ENCODE data around the gene HCFC1. TPM values are rescaled to one million over a fixed set of nuclear protein-coding genes. Genes with fewer than 3 reads are reported as not detected.

Gene HCFC1
- total RNA-seq, 1 donor from 2014 or later: 99.9 TPM

- Mint-ChIP-seq H3K9me3 (no peaks in the 10 kb centered on the region), H3K36me3 (peaks cover 30% of the 10 kb centered on the region), H3K27me3 (ENCODE audit: low read depth) (no peaks in the 10 kb centered on the region), H3K27ac (no peak overlapping the region), H3K4me1 (no peaks in the 10 kb centered on the region), H3K4me3 (no peak overlapping the region)
- TF ChIP-seq CTCF (IDR thresholded peaks at IDR 0.05; ENCODE audit: unreplicated experiment): no peak
- DNase-seq (ENCODE audit: low spot score in 2 of 2, unreplicated experiment in 2 of 2): no peak
These were observed 15.3 kb downstream of the HCFC1 start for GRCh38 chrX:153956044-153956907.

GRCh38 chrX:153955228-153955732 lies 16.3 kb downstream of the HCFC1 start:
- no peaks in the 10 kb centered on the region for H3K27me3 Mint-ChIP-seq (ENCODE audit: low read depth)
- no peak for TF ChIP-seq CTCF (IDR thresholded peaks at IDR 0.05; ENCODE audit: unreplicated experiment)
- H3K4me3 Mint-ChIP-seq: no peak overlapping the region
- H3K27ac Mint-ChIP-seq: no peak overlapping the region
- DNase-seq (ENCODE audit: low spot score in 2 of 2, unreplicated experiment in 2 of 2): no peak
- no peaks in the 10 kb centered on the region for H3K9me3 Mint-ChIP-seq
- H3K36me3 Mint-ChIP-seq: peaks cover 32% of the 10 kb centered on the region
- no peaks in the 10 kb centered on the region for H3K4me1 Mint-ChIP-seq

DNA sequence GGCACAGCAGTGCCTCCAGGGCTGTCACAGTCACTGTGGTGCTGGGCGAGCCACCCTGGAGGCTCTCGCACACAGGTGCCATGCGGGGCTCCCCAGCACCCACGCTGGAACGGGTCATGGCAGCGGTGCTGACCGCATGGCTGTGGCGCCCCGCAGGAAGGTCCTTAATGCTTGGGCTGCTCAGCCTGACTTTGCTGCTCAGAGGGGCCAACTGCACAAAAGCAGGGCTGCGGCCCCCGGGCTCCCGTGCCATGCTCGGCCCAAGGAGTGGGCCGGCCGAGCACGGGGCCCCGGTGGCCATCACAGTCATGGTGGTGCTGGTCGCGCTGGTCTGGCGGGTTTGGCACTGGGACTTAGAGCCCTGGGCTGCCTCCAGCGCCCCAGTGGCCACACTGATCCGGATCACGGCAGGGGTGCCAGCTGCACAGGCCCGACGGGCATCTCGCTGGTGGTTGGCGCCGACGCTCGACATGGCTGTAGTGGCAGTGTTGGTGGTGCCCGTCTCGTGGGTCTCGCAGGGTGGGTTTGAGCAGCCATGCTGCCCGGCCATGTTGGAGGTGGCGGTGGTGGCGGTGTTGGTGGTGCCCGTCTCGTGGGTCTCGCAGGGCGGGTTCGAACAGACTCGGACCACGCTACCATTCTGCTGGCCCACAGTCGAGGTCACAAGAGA lies 16.9 kb downstream of the HCFC1 start:
- Mint-ChIP-seq H3K27me3 (ENCODE audit: low read depth) (no peaks in the 10 kb centered on the region), H3K9me3 (no peaks in the 10 kb centered on the region), H3K27ac (no peak overlapping the region), H3K4me3 (no peak overlapping the region), H3K4me1 (no peaks in the 10 kb centered on the region), H3K36me3 (peaks cover 34% of the 10 kb centered on the region)
- no peak for TF ChIP-seq CTCF (IDR thresholded peaks at IDR 0.05; ENCODE audit: unreplicated experiment)
- DNase-seq (ENCODE audit: low spot score in 2 of 2, unreplicated experiment in 2 of 2): no peak

DNA sequence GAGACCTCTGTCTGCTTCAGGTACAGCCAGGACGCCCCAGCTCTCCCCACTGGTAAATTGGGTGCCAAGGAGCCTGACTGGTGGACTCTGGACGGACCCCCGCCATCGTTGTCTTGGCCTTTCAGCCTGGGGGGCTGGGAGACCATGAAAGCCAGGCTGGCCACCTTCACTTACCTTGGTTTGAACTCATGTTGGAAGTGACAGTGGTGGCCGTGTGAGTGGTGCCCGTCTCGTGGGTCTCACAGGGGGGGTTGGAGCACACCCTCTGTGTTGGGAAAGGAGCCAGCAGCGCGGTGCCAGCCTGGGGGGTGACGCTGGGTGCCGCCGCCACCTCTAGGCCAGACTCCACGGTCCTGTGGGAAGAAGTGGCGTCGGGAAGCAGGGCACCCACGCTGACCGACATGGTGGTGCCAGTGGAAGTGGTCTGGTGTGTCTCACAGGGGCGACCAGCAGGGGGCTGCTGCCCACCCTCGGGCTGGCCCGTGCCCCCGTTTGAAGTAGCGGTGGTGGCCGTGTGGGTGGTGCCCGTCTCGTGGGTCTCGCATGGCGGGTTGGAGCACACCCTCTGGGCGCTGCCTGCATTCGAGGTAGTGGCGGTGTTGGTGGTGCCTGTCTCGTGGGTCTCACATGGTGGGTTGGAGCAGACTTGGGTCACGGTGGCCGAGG lies 17.6 kb downstream of the HCFC1 start:
- no peak for DNase-seq (ENCODE audit: low spot score in 2 of 2, unreplicated experiment in 2 of 2)
- no peak for TF ChIP-seq CTCF (IDR thresholded peaks at IDR 0.05; ENCODE audit: unreplicated experiment)
- no peak overlapping the region for H3K27ac Mint-ChIP-seq
- H3K36me3 Mint-ChIP-seq: peaks cover 37% of the 10 kb centered on the region
- H3K4me3 Mint-ChIP-seq: no peak overlapping the region
- no peaks in the 10 kb centered on the region for H3K4me1 Mint-ChIP-seq
- H3K27me3 Mint-ChIP-seq (ENCODE audit: low read depth): no peaks in the 10 kb centered on the region
- H3K9me3 Mint-ChIP-seq: no peaks in the 10 kb centered on the region

DNA sequence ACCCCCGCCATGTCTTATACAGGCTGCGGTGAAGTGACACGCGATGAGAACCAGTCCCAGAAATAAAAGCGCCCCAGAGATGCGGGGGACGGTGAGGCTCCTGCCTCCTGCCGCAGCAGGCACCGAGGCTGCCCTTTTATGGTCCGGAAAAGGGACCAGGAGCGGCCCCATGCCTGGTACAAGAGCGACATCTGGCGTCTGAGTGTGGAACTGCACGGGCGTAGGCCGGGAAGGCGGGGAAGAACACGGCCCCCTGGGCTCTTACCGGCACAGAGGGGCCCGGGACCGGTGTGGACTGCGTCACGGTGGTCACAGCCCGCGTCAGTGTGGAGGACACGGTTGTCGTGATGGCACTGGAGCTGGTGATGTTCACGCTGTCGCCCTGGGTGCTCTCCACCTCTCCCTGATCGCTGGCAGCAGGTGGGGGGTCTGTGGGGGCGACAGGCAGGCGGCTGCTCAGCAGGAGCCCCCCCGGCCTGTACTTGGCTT lies 18.2 kb downstream of the HCFC1 start:
- DNase-seq (ENCODE audit: low spot score in 2 of 2, unreplicated experiment in 2 of 2): peak in 1 of 2 experiments; percentile 89
- Mint-ChIP-seq H3K27me3 (ENCODE audit: low read depth) (no peaks in the 10 kb centered on the region), H3K4me3 (no peak overlapping the region), H3K4me1 (no peaks in the 10 kb centered on the region), H3K36me3 (peaks cover 37% of the 10 kb centered on the region), H3K9me3 (no peaks in the 10 kb centered on the region), H3K27ac (no peak overlapping the region)
- peak; percentile 95 for TF ChIP-seq CTCF (IDR thresholded peaks at IDR 0.05; ENCODE audit: unreplicated experiment)
